GM18858 (cell line): ENCODE data around the gene PTGER3.

Experiments
- ATAC-seq: cut with Tn5 transposase; IDR thresholded peaks from one replicate; pipeline ENCODE4 v1.9.1; 2021; ENCODE audit not compliant: unreplicated experiment

The PTGER3 gene

DNA sequence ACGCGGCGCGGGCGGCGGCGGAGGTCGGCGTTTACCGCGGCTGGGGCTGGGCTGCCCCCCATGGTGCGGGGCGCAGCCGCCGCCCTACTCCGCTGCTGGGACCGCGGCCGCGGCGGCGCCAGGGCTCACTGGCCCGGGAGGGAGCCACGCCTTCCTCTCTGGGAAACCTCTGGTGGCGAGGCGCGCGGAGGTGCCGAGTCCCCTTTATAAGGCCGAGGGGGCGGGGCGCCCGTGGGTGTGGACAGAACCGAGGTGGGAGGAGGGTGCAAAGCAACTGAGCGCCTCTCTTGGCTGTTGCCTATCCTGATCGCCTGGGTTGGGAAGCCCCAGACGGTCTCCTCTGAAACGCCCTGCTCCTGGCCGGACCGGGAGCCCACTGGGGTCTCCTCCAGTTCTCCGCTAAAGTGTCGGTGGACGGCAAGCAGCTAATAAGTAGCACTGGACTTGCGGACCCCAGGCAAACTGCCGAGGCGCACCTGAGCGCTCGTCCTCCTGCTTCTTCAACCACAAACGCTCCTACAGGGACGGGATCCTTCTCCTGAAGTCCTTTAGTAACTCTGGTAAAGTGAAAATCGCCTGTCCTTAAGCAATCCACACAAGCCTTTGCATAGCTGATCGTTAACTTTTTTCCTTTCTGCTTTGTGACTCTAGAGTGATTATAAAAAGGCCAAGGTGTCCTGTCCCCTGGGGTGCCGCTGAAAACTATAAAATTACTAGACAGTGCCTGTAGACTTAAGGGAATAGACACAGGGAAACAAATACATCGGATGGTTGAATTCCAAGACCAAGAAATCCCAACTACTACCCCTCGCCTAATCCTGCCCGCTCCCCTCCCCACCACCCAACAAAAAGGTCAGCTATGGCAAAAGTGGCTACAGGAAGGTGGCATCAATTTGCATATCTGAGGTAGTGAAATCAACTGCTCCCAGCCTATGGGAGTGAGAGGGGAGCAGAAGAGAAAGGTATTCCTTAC is at the start of gene PTGER3:
Gene PTGER3 (minus strand): TSS at position 182 of the 973 bp plus-strand sequence. CDS start 239 bp downstream, outside the sequence.
- ATAC-seq: no peak

DNA sequence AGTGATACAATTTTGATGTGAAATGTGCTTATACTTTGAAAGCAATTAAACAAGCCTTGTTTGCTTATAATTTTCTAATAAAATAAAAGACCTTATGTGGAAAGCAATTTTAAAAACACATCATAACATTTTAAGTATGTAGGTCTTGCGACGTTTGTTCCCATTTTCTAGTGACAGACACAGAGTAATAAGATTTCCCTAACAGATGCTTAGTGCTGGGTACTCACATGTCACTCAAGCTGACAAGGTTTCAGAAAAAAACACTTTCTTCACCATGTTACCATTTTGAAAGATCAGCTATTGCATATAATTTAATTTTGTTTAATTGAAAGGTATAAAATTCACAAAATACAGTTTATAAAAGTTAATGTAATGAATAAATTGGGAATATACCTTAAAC is 47.3 kb upstream of the PTGER3 start:
- no peak for ATAC-seq

DNA sequence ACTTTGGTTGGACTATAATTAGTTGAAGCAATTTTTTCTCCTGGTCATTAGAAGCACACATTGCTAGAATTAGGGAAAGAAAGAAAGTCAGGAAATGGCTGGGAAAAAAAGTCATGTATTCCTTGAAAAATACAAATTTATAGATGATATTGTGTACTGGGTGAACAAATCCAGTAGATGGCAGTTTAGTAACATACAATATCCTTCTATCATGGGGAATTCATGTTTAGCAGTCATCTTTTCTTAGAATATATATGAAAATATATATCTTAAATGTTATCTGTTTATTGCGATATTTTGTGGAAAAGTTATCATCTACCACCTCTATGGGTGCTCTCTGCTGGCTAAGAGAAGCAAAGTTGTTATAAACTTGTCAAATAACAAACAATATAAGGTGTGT is 46.3 kb upstream of the PTGER3 start:
- ATAC-seq: no peak

DNA sequence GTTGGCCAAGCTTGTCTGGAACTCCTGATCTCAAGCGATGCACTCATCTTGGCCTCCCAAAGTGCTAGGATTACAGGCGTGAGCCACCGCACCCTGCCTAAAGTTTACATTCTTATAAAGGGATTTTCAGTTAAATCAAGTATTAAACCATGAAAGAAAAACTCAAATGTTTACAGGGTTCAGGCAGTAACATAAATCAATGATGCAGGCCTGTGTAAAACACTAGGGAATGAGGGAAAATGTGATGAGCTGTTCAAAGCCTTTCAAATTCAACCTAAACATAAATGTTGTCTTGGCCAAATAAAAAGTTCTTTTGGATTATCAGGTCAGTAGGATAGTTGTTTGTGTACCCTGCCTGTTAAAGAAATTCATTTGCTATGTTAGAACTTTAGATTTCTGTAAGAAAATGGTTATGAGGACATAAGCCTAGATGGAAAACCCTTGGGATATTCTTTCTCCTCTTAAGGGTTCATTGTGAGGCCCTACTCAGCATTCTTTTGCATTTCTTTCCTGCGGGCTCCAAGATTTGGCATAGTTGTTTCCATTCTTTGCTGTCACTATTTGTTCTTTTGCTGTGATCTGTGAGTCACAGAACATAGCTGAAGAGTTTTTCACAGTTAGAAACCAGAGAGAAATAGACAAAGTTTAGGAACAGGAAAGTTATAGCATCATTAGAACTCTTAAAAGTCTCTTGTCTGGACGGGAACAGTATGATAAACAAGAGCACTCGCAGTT is 42.1 kb upstream of the PTGER3 start:
- ATAC-seq: no peak

DNA sequence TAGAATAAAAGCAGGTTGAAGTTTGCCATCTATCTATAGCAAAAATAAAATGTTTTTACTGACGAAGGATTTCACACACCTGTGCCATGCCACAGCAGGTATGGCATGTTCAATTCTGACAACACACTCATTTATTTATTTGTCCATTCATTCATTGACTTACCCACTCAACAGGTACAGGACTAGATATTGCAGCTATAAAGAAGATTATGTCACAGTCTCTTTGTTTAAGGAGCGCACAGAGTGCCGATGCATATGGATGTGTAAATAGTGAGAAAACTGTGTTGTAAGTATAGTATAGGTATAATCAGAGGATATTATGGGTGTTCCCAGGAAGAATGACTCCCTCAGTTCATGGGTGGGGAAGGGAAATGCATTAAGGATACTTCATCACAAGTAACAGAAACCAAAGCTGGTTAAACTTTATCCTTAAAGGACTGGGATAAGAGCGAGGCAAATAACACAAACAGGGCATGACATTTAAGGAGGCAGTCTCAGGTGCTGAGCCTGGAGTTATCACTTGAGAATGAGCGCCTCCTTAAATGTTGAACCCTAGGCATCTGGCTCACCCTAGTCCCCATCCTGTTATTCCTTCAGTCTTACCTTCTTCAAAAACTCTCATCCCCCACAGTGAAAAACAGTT is 41.1 kb upstream of the PTGER3 start:
- no peak for ATAC-seq

- ATAC-seq: no peak
These were observed 40.1 kb upstream of the PTGER3 start for GRCh38 chr1:71087713-71088112.

GRCh38 chr1:71087060-71087459 is 39.4 kb upstream of the PTGER3 start:
- ATAC-seq: no peak

- ATAC-seq: no peak
These were observed 38.7 kb upstream of the PTGER3 start for GRCh38 chr1:71086331-71086730.

GRCh38 chr1:71083271-71083670 is 35.7 kb upstream of the PTGER3 start:
- no peak for ATAC-seq

- ATAC-seq: no peak
These were observed 34.1 kb upstream of the PTGER3 start for GRCh38 chr1:71081697-71082080.

GRCh38 chr1:71080739-71081696 is 33.4 kb upstream of the PTGER3 start, which contains the start of gene ZRANB2:
TSS of gene ZRANB2 (minus strand) at chr1:71081035. CDS start at chr1:71080995, 40 bp downstream.
- ATAC-seq: peak; percentile 99

- ATAC-seq: no peak
These were observed 32.7 kb upstream of the PTGER3 start for GRCh38 chr1:71080230-71080738.

- ATAC-seq: no peak
These were observed 27.1 kb upstream of the PTGER3 start for GRCh38 chr1:71074681-71075080.

GRCh38 chr1:71072273-71072672 is 24.7 kb upstream of the PTGER3 start:
- no peak for ATAC-seq

- ATAC-seq: no peak
These were observed 24.1 kb upstream of the PTGER3 start for GRCh38 chr1:71071720-71072119.

DNA sequence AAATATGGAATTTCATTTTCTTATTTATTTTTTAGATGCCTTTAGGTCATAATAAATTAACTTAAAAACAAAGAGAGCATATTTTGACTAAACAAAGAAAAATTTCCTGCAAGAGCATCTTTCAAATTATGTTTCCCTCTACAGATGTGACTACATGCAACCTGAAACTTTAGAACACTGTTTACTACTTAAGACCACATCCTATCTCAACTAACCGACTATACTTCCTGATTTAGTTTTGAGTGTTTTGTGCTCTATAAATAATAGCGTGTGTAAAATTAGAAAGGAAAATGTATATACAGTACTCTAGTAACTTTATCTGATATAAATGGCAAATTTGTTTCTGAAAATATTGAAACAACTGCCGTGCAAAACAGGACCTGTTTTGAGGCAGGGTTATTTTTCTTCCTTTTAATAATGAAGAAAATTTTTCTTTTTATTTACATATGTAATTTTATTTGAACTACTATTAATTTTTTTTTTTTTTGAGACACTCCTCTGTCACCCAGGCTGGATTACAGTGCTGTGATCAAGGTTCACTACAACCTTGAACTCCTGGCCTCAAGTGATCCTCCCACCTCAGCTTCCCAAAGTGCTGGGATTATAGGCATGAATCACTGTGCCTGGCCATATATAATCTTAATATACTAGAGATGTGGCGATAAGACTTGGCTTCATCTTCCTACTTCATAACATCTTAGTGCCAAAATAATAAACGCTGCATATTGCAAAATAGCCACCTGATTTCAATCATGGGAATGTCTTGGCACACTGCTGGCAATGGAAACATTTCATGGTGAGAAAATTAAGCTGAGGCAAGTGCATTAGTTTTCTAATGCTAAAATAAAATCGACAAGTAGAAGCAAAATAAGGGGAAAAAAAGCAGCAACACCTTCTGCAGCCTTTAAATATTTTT is 21.0 kb upstream of the PTGER3 start:
- peak; percentile 90 for ATAC-seq

DNA sequence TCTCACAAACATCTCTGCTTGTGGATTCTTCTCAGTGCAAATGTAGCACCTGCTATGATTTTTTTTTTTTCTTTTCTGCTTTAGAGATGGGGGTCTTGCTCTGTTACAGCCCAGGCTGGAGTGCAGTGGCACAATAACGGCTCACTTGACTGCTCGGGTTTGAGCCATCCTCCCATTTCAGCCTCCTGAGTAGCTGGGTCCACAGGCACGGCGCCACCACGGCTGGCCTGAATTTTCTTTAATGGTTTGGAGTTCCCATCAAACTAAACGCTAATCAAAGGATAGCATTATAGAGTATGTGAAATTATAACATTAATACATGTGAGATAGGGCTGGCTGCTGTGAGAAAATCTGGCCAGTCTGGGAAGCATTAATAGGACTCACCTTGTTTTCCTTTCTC is 7.2 kb upstream of the PTGER3 start:
- ATAC-seq: no peak

DNA sequence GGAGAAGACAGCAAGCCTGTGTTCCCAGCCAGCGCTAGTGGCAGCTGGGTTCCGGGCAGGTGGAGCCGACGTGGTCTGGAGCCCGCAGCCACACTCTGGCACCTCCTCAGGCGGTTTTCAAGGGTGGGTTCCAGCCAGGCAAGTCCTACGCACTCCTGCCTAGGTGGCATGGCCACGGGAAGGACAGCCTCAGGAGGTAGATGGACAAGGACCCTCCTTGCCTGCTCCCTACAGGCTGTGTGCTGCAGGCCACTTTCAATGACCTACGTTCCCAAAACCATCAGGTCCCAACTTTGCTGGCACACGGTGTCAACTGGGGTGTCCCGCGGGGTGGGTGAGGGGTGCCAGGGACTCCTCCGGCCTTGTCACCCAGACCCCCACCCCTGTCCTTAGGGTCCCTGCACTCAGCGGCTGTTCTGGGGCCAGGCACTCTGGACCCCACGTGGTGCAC is 6.7 kb upstream of the PTGER3 start:
- no peak for ATAC-seq

DNA sequence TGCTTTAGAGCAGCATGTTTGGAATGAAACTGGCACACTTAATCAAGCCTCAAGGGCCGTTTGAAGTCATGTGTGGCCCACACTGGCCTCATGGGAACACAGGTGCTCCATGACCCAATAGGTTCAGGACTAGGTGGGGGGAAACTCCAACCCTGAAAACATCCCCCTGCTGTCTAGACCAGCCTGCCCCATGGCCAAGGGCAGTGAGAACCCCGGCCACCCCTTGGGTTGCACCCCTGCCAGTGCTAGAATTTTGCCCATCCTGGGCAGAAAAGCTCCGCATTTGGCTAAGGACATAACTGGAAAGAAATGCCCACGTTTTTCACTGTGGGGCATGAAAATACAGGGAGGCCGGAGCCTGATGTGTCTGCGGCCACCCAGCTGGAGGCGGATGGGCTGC is 6.1 kb upstream of the PTGER3 start:
- ATAC-seq: no peak
